Left ventricle myocardium inferior (tissue), 1 donor: ENCODE results near the gene MAP3K3. TPM values are rescaled to one million over a fixed set of nuclear protein-coding genes. Genes with fewer than 3 reads are reported as not detected.

Experiments used
- DNase-seq: peaks from one replicate; pipeline ENCODE4 v3.0.0-alpha.2; 2020
- H3K27ac ChIP-seq: fragments of 200-600 bp; replicated peaks from 2 replicates; pipeline ENCODE4 v1.8.0; 2021
- H3K27me3 ChIP-seq: fragments of 200-600 bp; 2 replicates; pipeline ENCODE4 v1.8.0; 2021; ENCODE audit warnings: low read depth
- H3K36me3 ChIP-seq: fragments of 200-600 bp; 2 replicates; pipeline ENCODE4 v1.8.0; 2021
- H3K4me1 ChIP-seq: fragments of 200-600 bp; 2 replicates; pipeline ENCODE4 v1.8.0; 2021
- H3K4me3 ChIP-seq: fragments of 200-600 bp; 2 replicates; pipeline ENCODE4 v1.8.0; 2021; ENCODE audit warnings: mild to moderate bottlenecking, moderate library complexity
- H3K9me3 ChIP-seq: fragments of 200-600 bp; replicated peaks from 2 replicates; pipeline ENCODE4 v1.8.0; 2021
- CTCF ChIP-seq: fragments of 200-600 bp; IDR thresholded peaks from 2 replicates; pipeline ENCODE4 v1.8.0; 2021; ENCODE audit warnings: antibody characterized with exemption, mild to moderate bottlenecking, borderline replicate concordance
- intact Hi-C: fragments of 100-400 bp; cut with micrococcal nuclease; formaldehyde crosslinking; loops from one replicate; pipeline ENCODE4 v1.11.0; 2022
- total RNA-seq: library from RNA; stranded (reverse); fragmentation: NEBNext Ultra II Directional; extraction: Animal tissue kit (Norgen Biotek cat#: 25700); gene quantifications from one replicate; pipeline ENCODE4 v1.2.1, GENCODE V29; 2021
- donor health status: DM: no; HTN: yes; CAD: no; lungs with severe emphysema.

Gene MAP3K3
- total RNA-seq, 1 donor from 2014 or later: 41.3 TPM

- Histone ChIP-seq H3K36me3 (no peaks in the 10 kb centered on the region), H3K27me3 (no peaks in the 10 kb centered on the region), H3K4me1 (peaks cover 56% of the 10 kb centered on the region), H3K9me3 (no peaks in the 10 kb centered on the region), H3K4me3 (peak overlapping the region; percentile 92), H3K27ac (peak overlapping the region; percentile 93)
- DNase-seq: peak; percentile 77
- intact Hi-C loops: no loop called here
- TF ChIP-seq CTCF: no peak
These were observed 565 bp downstream of the MAP3K3 start for GRCh38 chr17:63622574-63623390.

- H3K9me3 ChIP-seq: no peaks in the 10 kb centered on the region
- peak overlapping the region; percentile 92 for H3K4me3 ChIP-seq
- H3K36me3 ChIP-seq: peaks cover 3% of the 10 kb centered on the region
- H3K4me1 ChIP-seq: peaks cover 66% of the 10 kb centered on the region
- no peak for DNase-seq
- no peak for TF ChIP-seq CTCF
- peak overlapping the region; percentile 93 for H3K27ac ChIP-seq
- no peaks in the 10 kb centered on the region for H3K27me3 ChIP-seq
- intact Hi-C loops: no loop called here
These were observed 1.7 kb downstream of the MAP3K3 start for GRCh38 chr17:63623786-63624530.

- Histone ChIP-seq H3K9me3 (no peaks in the 10 kb centered on the region), H3K4me1 (peaks cover 72% of the 10 kb centered on the region), H3K36me3 (peaks cover 3% of the 10 kb centered on the region), H3K4me3 (peak overlapping the region; percentile 92), H3K27me3 (no peaks in the 10 kb centered on the region), H3K27ac (peak overlapping the region; percentile 93)
- no peak for TF ChIP-seq CTCF
- DNase-seq: no peak
- intact Hi-C loops: no loop called here
These were observed 2.3 kb downstream of the MAP3K3 start for GRCh38 chr17:63624531-63624880.

- Histone ChIP-seq H3K27me3 (no peaks in the 10 kb centered on the region), H3K9me3 (no peaks in the 10 kb centered on the region), H3K4me3 (no peak overlapping the region), H3K27ac (peak overlapping the region; percentile 20), H3K4me1 (peaks cover 87% of the 10 kb centered on the region), H3K36me3 (peaks cover 3% of the 10 kb centered on the region)
- intact Hi-C loops: no loop called here
- TF ChIP-seq CTCF: no peak
- no peak for DNase-seq
These were observed 4.4 kb downstream of the MAP3K3 start for GRCh38 chr17:63626551-63627180.

- intact Hi-C loops: no loop called here
- H3K4me1 ChIP-seq: peaks cover 89% of the 10 kb centered on the region
- no peak for TF ChIP-seq CTCF
- peak overlapping the region; percentile 61 for H3K27ac ChIP-seq
- H3K9me3 ChIP-seq: no peaks in the 10 kb centered on the region
- H3K4me3 ChIP-seq: no peak overlapping the region
- no peak for DNase-seq
- H3K36me3 ChIP-seq: peaks cover 21% of the 10 kb centered on the region
- H3K27me3 ChIP-seq: no peaks in the 10 kb centered on the region
These were observed 7.4 kb downstream of the MAP3K3 start for GRCh38 chr17:63629627-63630026.
